NB4 (cell line): ENCODE results near the gene FLT4.

Experiments used
- CTCF ChIP-seq: IDR thresholded peaks from one replicate; pipeline ENCODE4 v1.5.1; 2012; ENCODE audit warnings: low read depth, low read length
- MAX ChIP-seq: IDR thresholded peaks from 2 replicates; pipeline ENCODE4 v1.6.1; 2011; ENCODE audit warnings: low read depth, low read length

GRCh38 chr5:180646963-180647305 is 2.5 kb downstream of the FLT4 start:
- TF ChIP-seq MAX (no peak), CTCF (no peak)
